H1 (cell line): ENCODE measurements around the gene PDE4B. TPM values are rescaled to one million over a fixed set of nuclear protein-coding genes. Genes with fewer than 3 reads are reported as not detected.

Experiments used
- CTCF ChIA-PET: fragments of 300-600 bp; sonication (Branson Sonifier 250); formaldehyde crosslinking; loops from one replicate; lab custom pipeline; 2021; ENCODE audit not compliant: partially characterized antibody; lab: Charles Lee
- POLR2A ChIA-PET: fragments of 300-600 bp; sonication (Branson Sonifier 250); formaldehyde crosslinking; loops from one replicate; lab custom pipeline; 2021; ENCODE audit warnings: inconsistent platforms; ENCODE audit not compliant: partially characterized antibody; lab: Charles Lee
- DNase-seq, 2 experiments: peaks; one replicate each; pipeline versions ENCODE4 v3.0.0 to v3.0.0-alpha.2; 2010 to 2022; ENCODE audit warnings: low spot score in 2 of 2, low read depth in 1 of 2, mixed read lengths in 1 of 2
- FAIRE-seq: peaks from 2 replicates; lab custom pipeline; 2011; peaks lifted over from hg19 to GRCh38; lab: Jason Lieb, UNC
- H2AFZ ChIP-seq: 2 replicates; pipeline ENCODE4 v1.8.1; 2012; ENCODE audit warnings: low read length, inconsistent platforms
- H2AK5ac ChIP-seq: 2 replicates; pipeline ENCODE4 v1.6.1; 2013; ENCODE audit warnings: low read depth, low read length
- H2BK120ac ChIP-seq: replicated peaks from 2 replicates; pipeline ENCODE3; 2013; ENCODE audit warnings: low read depth, low read length, inconsistent platforms
- H2BK12ac ChIP-seq: 2 replicates; pipeline ENCODE4 v1.6.1; 2013; ENCODE audit warnings: low read depth, low read length
- H2BK15ac ChIP-seq: 2 replicates; pipeline ENCODE4 v1.6.1; 2013; ENCODE audit warnings: low read length
- H2BK20ac ChIP-seq: 2 replicates; pipeline ENCODE4 v1.6.1; 2013; ENCODE audit warnings: low read length
- H2BK5ac ChIP-seq: 2 replicates; pipeline ENCODE4 v1.6.1; 2013; ENCODE audit warnings: low read depth, low read length
- H3K14ac ChIP-seq: 2 replicates; pipeline ENCODE4 v1.6.1; 2013; ENCODE audit warnings: inconsistent platforms; ENCODE audit not compliant: insufficient read length
- H3K18ac ChIP-seq: 2 replicates; pipeline ENCODE4 v1.6.1; 2013; ENCODE audit warnings: low read length; ENCODE audit errors: extremely low read depth
- H3K23ac ChIP-seq: 2 replicates; pipeline ENCODE4 v1.6.1; 2013; ENCODE audit warnings: inconsistent platforms; ENCODE audit not compliant: insufficient read length
- H3K23me2 ChIP-seq: 2 replicates; pipeline ENCODE4 v1.6.1; 2013; ENCODE audit warnings: low read depth, low read length
- H3K27ac ChIP-seq: 2 replicates; pipeline ENCODE4 v1.6.1; 2011; ENCODE audit warnings: low read depth, low read length, inconsistent platforms
- H3K27me3 ChIP-seq, 4 experiments: replicated peaks in 1 of 4; 1 replicate in 1 of 4; 2 replicates in 3 of 4; pipeline versions ENCODE4 v1.6.1 to v1.8.1; 2011 to 2013; ENCODE audit warnings: low read length in 3 of 4, mild to moderate bottlenecking in 3 of 4, inconsistent platforms in 2 of 4, mixed read lengths in 2 of 4, moderate library complexity in 1 of 4; ENCODE audit not compliant: control insufficient read depth in 3 of 4, insufficient read depth in 3 of 4; ENCODE audit errors: extremely low read depth in 1 of 4
- H3K36me3 ChIP-seq, 4 experiments: 2 replicates each; pipeline versions ENCODE4 v1.6.1 to v1.8.1; 2011 to 2013; ENCODE audit warnings: mild to moderate bottlenecking in 4 of 4, low read length in 3 of 4, moderate library complexity in 2 of 4, control low read depth in 1 of 4, inconsistent platforms in 1 of 4; ENCODE audit not compliant: insufficient read depth in 4 of 4, control insufficient read depth in 2 of 4
- H3K4ac ChIP-seq: replicated peaks from 2 replicates; pipeline ENCODE3; 2013; ENCODE audit warnings: low read length, low read depth, mixed read lengths, inconsistent platforms; ENCODE audit not compliant: insufficient read length
- H3K4me1 ChIP-seq, 4 experiments: replicated peaks in 1 of 4; 1 replicate in 1 of 4; 2 replicates in 3 of 4; pipeline versions ENCODE4 v1.6.1 to v1.8.1; 2011 to 2013; ENCODE audit warnings: low read length in 3 of 4, inconsistent platforms in 2 of 4, mixed read lengths in 1 of 4; ENCODE audit not compliant: insufficient read depth in 4 of 4, control insufficient read depth in 3 of 4
- H3K4me2 ChIP-seq, 2 experiments: 2 replicates each; pipeline versions ENCODE4 v1.6.1 to v1.8.1; 2011 to 2013; ENCODE audit warnings: low read depth in 2 of 2, low read length in 2 of 2, control low read depth in 1 of 2, inconsistent platforms in 1 of 2, mild to moderate bottlenecking in 1 of 2; ENCODE audit not compliant: insufficient read depth in 1 of 2
- H3K4me3 ChIP-seq, 4 experiments: fragments of 200-600, 300-600 bp in 1 of 4; sonication (generic), shearing (Covaris generic), sonication (Bioruptor Twin) in 1 of 4; 2 replicates each; pipeline versions ENCODE4 v1.5.1 to v1.8.1; 2011 to 2016; ENCODE audit warnings: low read length in 4 of 4, low read depth in 3 of 4, control low read depth in 2 of 4, inconsistent platforms in 2 of 4, mild to moderate bottlenecking in 2 of 4, mixed read lengths in 1 of 4, moderate library complexity in 1 of 4; ENCODE audit not compliant: insufficient read depth in 2 of 4; ENCODE audit errors: extremely low read depth in 1 of 4
- H3K56ac ChIP-seq: replicated peaks from 2 replicates; pipeline ENCODE3; 2013; ENCODE audit warnings: low read depth, mild to moderate bottlenecking, mixed read lengths, low read length, inconsistent platforms; ENCODE audit not compliant: insufficient read length
- H3K79me1 ChIP-seq: 2 replicates; pipeline ENCODE4 v1.6.1; 2013; ENCODE audit warnings: low read depth, low read length, control low read depth
- H3K79me2 ChIP-seq, 2 experiments: 2 replicates each; pipeline versions ENCODE4 v1.6.1 to v1.8.1; 2012 to 2013; ENCODE audit warnings: low read length in 2 of 2, mild to moderate bottlenecking in 2 of 2, inconsistent platforms in 1 of 2; ENCODE audit not compliant: insufficient read depth in 2 of 2, control insufficient read depth in 1 of 2
- H3K9ac ChIP-seq, 4 experiments: replicated peaks in 1 of 4; 1 replicate in 1 of 4; 2 replicates in 3 of 4; pipeline versions ENCODE4 v1.6.1 to v1.8.1; 2011 to 2013; ENCODE audit warnings: low read depth in 3 of 4, low read length in 3 of 4, control low read depth in 2 of 4, mild to moderate bottlenecking in 2 of 4, moderate library complexity in 2 of 4, inconsistent platforms in 1 of 4; ENCODE audit errors: extremely low read depth in 1 of 4
- H3K9me3 ChIP-seq, 2 experiments: 2 replicates each; pipeline versions ENCODE4 v1.6.1 to v1.8.1; 2012 to 2013; ENCODE audit warnings: mild to moderate bottlenecking in 2 of 2, moderate library complexity in 2 of 2, control low read depth in 1 of 2, inconsistent platforms in 1 of 2, low read depth in 1 of 2, low read length in 1 of 2, mixed read lengths in 1 of 2; ENCODE audit not compliant: insufficient read depth in 2 of 2
- H4K20me1 ChIP-seq, 2 experiments: replicated peaks in 1 of 2; 2 replicates each; pipeline versions ENCODE3 to v1.8.1; 2011 to 2013; ENCODE audit warnings: inconsistent platforms in 2 of 2, low read length in 2 of 2, mild to moderate bottlenecking in 1 of 2; ENCODE audit not compliant: insufficient read depth in 2 of 2, control insufficient read depth in 1 of 2
- H4K5ac ChIP-seq: 2 replicates; pipeline ENCODE4 v1.6.1; 2013; ENCODE audit warnings: low read length, low read depth, mixed read lengths, inconsistent platforms; ENCODE audit not compliant: insufficient read length
- H4K8ac ChIP-seq: 2 replicates; pipeline ENCODE4 v1.8.0; 2013; ENCODE audit warnings: mild to moderate bottlenecking, moderate library complexity, low read length, inconsistent platforms; ENCODE audit not compliant: insufficient read depth; ENCODE audit errors: extremely low read depth
- H4K91ac ChIP-seq: replicated peaks from 2 replicates; pipeline ENCODE3; 2013; ENCODE audit warnings: low read length, mixed read lengths, inconsistent platforms; ENCODE audit not compliant: insufficient read length
- BACH1 ChIP-seq: IDR thresholded peaks from 2 replicates; pipeline ENCODE4 v1.6.1; 2012; ENCODE audit warnings: low read length, improper control_type of control experiment
- SRF ChIP-seq: IDR thresholded peaks from 2 replicates; pipeline ENCODE4 v1.6.1; 2011; ENCODE audit warnings: mild to moderate bottlenecking, low read depth, low read length, moderate library complexity
- TBP ChIP-seq: IDR thresholded peaks from 2 replicates; pipeline ENCODE4 v1.6.1; 2011; ENCODE audit warnings: low read depth, low read length, improper control_type of control experiment
- WGBS, 2 experiments: shearing (Covaris generic) in 1 of 2; methylation state at CpG; one replicate each; pipeline versions ENCODE4 v1.1.6 to v1.1.7; 2013 to 2015; ENCODE audit warnings: low lambda C conversion rate in 2 of 2, mixed read lengths in 2 of 2, inconsistent platforms in 1 of 2, low coverage in 1 of 2, missing lambda C conversion rate in 1 of 2; ENCODE audit not compliant: insufficient replicate concordance in 2 of 2, insufficient coverage in 1 of 2, insufficient read length in 1 of 2; ENCODE audit errors: extremely low coverage in 1 of 2, missing lambda C conversion rate in 1 of 2; 5-methylcytosine and 5-hydroxymethylcytosine counted together
- polyA plus RNA-seq, 7 experiments: library from polyadenylated mRNA; depleted of rRNA in 3 of 7; stranded (reverse) in 5 of 7; unstranded in 2 of 7; fragments of >200 nt in 5 of 7; fragments of 200-250 nt in 2 of 7; gene quantifications; 1 replicate in 5 of 7; 2 replicates in 1 of 7; 4 replicates in 1 of 7; pipeline versions ENCODE4 v1.2.1 to v1.2.3, GENCODE V29; 2011 to 2013; ENCODE audit warnings: missing spikeins in 2 of 7, mixed read lengths in 2 of 7
- total RNA-seq: library from RNA; stranded (reverse); fragmentation: NEBNext Ultra II Directional; extraction: Animal tissue kit (Norgen Biotek cat#: 25700); gene quantifications from 2 replicates; pipeline ENCODE4 v1.2.1, GENCODE V29; 2021

The PDE4B gene
- total and polyA plus RNA-seq, 2 of the 8 experiments (the other 6 are each of a cell fraction or from before 2014, with no cell fraction given): 5.0 to 15.1 TPM

DNA sequence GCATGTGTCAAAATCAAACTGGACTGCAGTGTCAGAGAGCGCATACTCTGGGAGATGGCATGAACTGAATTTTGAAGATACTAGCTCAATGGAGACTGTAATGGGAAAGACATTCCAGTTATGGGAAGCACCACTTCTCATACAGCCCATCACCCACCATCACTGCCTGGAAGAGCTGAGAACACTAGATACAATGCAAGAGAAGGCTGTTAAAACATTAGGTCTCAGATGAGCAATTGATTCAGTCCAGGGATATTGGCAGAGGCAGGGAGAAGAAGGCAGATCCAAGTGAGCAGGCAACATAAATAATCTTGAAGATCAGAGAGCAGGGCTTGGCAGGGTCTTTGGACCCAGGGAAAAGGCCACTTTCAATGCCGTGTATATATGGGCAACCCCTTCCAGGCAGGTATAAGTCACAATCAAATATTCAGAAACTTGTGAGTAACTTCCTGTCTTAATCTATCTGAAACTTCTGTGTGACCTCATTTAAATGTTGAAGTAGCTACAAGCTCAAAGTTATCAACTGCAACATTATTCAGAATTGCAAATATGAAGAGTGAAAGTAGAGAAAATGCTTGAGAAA is 450.9 kb downstream of the PDE4B start:
- Histone ChIP-seq H4K8ac (no peak overlapping the region), H3K27ac (no peak overlapping the region), H3K79me2 (no peaks in the 10 kb centered on the region), H2BK120ac (no peak overlapping the region), H2BK12ac (no peak overlapping the region), H3K23me2 (no peaks in the 10 kb centered on the region), H4K91ac (no peak overlapping the region), H2BK20ac (no peak overlapping the region), H3K18ac (no peak overlapping the region), H3K27me3 (no peaks in the 10 kb centered on the region), H3K9me3 (no peaks in the 10 kb centered on the region), H2AK5ac (no peak overlapping the region), H3K4ac (no peak overlapping the region), H3K56ac (no peak overlapping the region), H3K36me3 (no peaks in the 10 kb centered on the region), H4K20me1 (no peaks in the 10 kb centered on the region), H3K4me3 (no peak overlapping the region), H2BK15ac (no peak overlapping the region), H2AFZ (no peak overlapping the region), H3K23ac (no peak overlapping the region), H3K4me2 (no peak overlapping the region), H3K14ac (no peak overlapping the region), H3K4me1 (no peaks in the 10 kb centered on the region), H2BK5ac (no peak overlapping the region), H3K79me1 (no peaks in the 10 kb centered on the region), H3K9ac (no peak overlapping the region), H4K5ac (no peak overlapping the region)
- DNase-seq (no peak), FAIRE-seq (no peak)
- ChIA-PET CTCF (interaction anchor here (0.7 to 18.4 kb wide), 18 partner anchors 9 to 754 kb away, joined by 3 to 273 read pairs (median 6); no protein-coding TSS in a partner anchor), POLR2A (interaction anchor here (0.9 kb wide), 1 partner anchor 68 kb away, joined by 3 read pairs; no protein-coding TSS in a partner anchor)
- 92% methylated on average over 2 of the region's 2 CpGs; no CpG with 5 or more reads in 1 of the 2 experiments for WGBS, 2 experiments
- no peak for TF ChIP-seq BACH1
- no peak for TF ChIP-seq SRF
- no peak for TF ChIP-seq TBP
